ENCODE data around the gene PRKCD.

Gene PRKCD

GRCh38 chr3:53221827-53222182 lies 60.8 kb downstream of the PRKCD start:
- no peak for DNase-seq

DNA sequence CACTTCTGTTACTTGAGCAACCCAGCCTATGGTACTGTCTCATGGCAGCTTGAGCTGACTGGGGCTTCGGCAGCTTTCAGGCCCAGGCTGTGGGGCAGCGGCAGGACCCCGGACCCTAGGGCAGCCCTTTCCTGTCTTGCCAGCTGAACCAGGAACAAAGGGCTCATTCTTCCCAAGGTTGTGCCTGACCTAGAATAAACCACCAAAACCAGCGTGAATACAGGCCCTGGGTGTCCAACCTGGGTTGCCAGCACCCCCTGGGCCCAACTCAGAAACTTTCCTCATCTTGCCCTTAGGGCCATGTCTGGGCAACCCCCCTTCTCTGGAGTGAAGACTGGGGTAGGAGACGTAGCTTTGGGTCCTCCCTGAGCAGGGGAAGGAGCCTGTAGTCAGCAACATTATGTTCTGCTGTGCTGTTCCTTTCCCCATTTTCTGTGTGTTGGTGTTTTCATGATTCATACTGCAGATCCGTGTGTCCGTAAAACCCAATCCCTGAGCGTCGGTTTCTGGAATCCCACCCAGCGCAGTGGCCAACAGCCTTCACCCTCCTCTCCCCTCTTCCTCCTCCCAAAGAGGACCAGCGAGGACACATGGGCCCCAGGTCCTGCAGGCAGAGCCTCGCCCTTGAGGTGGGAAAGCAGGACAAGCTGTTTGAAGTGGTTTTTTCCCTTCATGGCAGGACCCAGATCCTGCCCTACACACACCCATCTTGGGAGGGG lies 61.3 kb downstream of the PRKCD start:
- no peak for DNase-seq

DNA sequence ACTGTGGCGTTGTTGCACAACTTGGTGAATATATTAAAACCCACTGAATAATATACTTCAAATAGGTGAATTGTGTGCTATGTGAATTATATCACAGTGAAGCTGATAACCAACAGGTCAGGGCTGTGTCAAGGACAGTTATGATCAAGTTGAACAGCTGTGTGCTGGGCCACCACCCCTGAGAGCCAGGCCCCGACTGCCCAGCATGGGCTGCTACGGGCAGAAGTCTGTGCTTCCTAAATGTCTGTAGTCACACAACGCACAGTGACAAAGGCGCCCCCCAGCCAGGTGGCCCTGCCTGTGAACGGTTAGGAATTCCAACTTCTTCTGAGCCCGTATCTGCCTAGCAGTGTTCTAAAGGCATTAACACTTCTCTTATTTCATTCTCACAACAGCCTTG lies 62.0 kb downstream of the PRKCD start:
- DNase-seq, result no peak

DNA sequence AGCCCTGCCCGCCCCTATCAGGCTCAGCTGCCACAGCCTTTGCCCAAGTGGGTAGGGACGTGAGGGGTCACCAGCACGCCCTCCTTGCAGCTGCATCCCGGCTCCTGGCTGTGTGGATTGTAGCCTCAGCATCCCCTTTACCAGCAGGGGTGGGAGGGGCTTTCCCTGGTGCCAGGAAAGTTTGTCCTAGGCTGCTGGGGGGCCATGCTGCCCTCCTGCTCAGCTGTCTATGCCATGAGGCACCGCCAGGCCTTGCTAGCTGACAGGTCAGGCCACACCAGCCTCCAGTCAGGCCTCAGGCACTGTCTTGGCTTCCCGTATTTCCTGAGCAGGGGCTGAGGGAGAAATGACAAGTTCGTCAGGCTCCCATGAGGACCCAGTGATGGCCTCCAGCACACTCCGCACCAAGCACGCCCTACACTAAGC lies 62.5 kb downstream of the PRKCD start:
- DNase-seq, result no peak

DNA sequence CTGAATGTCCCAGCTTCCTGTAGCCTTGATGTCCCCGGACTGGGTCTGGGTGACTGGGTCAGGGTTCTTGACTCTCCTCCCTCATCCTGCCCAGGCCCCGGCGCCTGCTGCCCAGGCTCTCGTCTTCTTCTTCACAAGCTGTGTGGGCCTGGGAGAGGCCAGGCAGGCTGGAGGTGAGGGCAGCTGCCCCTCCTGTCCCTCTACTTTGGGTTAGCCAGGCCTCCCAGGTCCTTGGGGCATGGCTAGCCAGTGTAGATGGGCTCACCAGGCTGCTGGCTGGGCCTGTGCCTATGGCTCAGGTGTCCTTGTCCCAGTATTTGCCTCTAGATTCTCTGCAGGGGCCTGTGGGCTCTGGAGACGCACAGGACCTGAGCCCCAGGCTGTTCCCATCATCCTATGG lies 63.0 kb downstream of the PRKCD start:
- no peak for DNase-seq

DNA sequence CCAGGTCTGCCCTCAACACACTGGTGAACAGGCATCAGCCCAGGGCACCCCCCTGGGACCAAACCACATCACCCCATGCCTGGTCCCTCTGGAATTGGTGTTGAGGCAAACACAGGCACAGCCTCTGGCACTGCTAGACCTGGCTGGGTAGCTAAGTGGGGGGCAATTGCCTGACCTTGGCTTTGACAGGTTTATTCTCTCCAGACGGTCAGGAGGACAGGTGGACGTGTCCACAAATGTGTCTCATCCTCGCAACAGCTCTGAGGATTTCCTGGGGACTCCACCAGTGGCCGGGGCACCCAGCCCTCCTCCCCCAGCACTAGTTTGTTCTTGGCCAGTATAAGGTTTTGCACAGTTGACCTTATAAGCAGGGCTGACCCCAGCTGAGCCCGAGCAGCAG lies 63.5 kb downstream of the PRKCD start:
- DNase-seq, result no peak

GRCh38 chr3:53225181-53225580 lies 64.2 kb downstream of the PRKCD start:
- DNase-seq, result no peak

GRCh38 chr3:53225651-53226050 lies 64.6 kb downstream of the PRKCD start:
- no peak for DNase-seq

- DNase-seq, result no peak
Observed at GRCh38 chr3:53226142-53226840, 65.3 kb downstream of the PRKCD start.

DNA sequence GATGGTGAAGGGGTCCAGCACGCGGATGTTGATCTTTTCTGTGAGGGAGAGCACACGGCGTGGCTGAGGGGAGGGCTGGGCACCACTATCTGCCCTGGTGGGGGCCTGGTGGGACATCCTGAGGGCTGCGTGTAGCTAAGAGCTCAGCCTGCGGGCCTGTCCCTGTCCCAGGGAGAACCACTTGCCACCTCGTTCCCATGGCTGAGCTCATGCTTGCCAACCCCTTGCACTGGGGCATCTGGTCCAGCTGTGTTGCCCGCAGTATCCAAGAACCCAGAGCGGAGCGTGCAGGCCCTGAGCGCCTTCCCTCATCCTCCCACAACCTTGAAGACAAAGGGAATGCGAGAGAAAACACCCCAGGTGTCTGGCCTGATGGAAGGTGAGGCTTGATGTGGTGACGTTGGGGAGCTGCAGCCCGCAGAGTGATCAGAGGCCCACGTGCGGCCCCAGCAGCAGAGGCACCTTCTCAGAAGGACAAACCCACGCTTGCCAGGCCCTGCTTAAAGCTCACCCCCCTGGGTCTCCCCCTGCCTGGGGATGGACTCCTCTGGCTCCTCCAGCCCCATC lies 65.9 kb downstream of the PRKCD start:
- no peak for DNase-seq

DNA sequence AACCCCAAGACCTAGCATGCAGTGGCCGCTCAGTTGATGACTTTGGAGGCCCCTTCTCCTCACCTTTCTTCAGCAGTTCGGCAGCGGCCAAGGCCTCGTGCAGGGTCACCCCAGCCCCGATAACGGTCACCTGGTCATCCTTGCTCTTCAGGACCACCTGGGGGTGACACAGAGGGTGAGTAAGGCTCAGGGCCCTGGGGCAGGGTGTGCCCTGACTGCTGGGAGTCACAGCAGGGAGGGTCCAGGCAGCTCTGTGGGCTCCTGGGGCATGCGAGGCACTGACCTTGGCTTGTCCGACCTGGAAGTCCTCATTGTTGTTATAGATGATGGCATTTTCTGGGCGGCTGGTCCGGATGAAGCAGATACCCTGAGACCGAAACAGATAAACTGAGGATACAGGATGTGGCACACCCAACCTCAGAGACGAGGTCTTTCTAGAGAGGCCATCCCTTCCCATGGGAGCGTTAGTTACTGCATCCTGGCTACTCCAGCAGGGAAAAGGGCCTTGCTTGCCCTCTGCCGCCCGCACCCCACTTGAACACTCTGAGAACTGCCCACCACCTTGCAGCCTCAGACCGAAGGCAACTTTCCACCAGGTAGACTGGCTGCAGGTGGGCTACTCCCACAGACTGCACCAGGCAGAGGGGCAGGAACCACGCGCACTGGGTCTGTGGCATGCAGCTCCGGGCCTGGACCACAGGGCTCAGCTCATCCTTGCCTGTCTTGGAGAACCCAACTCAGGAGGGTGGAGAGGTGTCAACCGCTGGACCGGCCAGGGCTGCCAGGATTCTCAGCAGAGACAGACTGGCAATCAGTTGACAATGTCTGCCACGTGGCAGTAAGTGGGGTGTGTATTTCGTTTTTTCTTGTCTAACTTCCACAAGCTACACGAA lies 67.2 kb downstream of the PRKCD start:
- no peak for DNase-seq

GRCh38 chr3:53229171-53229570 lies 68.2 kb downstream of the PRKCD start:
- DNase-seq, result no peak

DNA sequence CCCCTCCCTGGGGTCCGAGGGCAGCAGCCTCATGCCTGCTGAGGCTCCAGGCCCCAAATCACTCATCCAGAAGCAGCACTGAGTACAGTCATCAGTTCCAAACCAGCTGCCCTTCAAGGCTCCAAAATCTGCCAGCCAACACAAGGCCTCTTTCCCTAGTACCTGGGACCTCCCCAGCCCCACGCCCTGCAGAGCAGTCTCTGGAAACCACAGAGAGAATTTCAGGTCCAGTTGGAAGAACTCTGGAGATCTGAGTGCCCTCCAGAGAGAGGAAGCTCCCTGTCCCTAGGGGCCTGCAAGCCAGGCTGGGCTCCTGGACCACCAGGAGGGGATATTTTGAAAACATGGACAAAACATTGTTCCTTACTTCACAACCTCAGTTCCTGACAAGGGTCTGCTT lies 68.6 kb downstream of the PRKCD start:
- DNase-seq, result no peak

DNA sequence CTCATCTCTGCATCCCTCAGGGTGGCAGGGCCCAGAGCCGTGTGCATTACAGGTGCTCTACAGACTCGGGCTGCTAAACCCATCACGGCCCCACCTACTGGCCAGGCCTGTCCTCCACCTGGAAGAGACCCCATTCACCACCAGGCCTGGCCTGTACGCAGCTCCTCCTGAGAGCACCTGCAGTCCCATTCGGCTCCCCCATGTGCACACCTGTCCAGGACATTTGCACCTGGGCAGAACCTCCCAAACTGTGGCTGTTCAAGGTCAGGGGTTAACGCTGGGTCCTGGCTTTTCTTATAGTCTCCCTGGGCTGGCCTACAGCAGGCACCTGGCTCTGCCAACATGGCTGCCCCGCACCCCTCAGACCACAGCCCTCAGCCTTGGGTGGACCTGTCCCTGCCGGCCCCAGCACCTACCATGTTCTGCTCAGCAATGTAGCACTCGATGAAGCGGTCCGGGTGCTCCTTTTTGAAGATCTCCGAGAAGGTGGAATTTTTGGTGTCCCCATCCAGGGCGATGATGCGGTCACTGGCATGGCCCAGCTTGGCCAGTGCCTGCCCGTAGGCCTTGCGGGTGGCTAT lies 69.1 kb downstream of the PRKCD start:
- DNase-seq, result no peak

DNA sequence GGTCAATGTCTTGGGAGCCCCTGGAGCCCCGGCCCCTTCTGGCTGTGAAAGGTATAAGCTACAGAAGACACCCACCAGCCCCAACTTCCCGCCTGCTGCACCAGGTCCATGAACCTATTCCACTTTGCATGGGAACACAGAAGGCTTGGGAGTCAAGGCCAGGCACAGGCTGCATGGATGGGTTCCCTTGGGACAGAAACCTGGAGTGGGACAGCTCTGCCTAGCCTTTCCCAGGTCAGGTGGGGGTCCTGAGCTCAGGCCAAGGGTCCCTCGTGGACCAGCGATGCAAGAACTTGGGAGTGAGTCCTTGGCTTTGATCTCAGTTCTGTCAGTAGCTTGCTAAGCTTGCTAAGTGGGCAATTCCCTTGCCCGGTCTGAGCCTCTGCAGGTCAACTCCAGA lies 69.8 kb downstream of the PRKCD start:
- no peak for DNase-seq

GRCh38 chr3:53231532-53232511 lies 70.8 kb downstream of the PRKCD start:
- no peak for DNase-seq

DNA sequence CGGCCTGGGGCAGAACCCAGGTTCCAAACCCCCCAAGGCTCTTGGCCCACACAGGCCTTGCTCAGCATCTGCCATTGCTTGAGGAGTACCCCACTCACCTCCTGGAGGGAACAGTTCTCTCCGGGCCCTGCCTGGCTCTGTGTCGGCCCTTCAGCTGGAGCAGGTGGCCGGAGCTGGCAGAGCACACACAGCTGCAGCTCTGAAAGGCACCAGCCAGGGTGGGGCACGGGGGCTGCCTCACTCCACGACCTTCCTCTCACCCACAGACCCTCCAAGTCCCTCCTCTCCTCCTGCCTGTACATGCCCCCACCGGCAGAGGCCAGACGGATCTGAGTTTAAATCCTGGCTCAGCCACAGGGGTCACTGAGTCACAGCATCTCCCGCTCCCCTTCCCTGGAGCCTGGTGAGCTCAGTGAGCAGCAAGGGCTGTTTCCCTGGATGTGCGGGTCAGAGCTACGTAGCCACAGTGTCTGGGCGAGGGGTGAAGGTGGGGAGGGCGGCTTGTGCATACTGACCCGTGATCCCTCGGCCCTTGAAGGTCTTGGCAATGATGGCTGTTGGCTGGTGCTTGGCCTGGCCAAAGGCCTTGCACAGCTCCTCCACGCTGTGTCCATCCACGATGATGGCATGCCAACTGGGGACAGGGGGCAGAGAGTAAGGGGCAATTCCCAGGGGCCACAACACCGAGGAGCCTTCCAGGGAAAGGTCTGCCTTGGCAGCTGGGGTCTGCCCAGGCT lies 71.8 kb downstream of the PRKCD start:
- DNase-seq, result no peak

GRCh38 chr3:53234130-53234840 lies 73.3 kb downstream of the PRKCD start:
- DNase-seq, result no peak

GRCh38 chr3:53234841-53235232 lies 73.8 kb downstream of the PRKCD start:
- DNase-seq, result no peak

DNA sequence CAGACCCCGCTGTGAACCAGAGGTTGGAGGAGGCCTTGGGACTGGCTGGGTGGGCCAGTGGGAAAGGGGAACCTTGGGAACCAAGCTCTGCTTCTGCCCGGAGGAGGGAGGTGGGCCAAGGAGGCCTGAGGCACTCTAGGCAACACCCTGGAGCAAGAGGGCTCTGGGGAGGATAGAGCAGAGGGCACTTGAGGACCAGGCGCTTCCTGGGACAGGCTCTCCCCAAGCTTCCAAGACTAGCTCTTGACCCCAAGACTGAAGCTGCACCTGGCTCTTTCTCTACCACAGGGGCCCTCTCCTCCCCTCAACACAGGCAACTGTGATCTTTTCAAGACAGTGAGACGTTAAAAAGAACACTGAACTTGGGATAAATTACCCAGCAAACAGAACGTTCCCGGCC lies 74.5 kb downstream of the PRKCD start:
- no peak for DNase-seq

Data from NCI-H187 treated with DMSO at 0.1 percent for 48 hours (cell line).